KBM-7 (cell line): ENCODE data around the gene C11orf71.
A peak's percentile ranks its signal among the peaks of the same experiment; 100 is the strongest.

Source experiments
- DNase-seq: peaks from one replicate; pipeline ENCODE4 v3.0.0-alpha.2; 2015
- in situ Hi-C: fragments of 300-500 bp; cut with MboI; formaldehyde crosslinking; loops from 2 replicates; pipeline ENCODE4 v1.14.3; 2020; ENCODE audit warnings: low sequenced_read_pairs, low pct_unique_long_range_greater_than_20kb, mixed read lengths

The C11orf71 gene

GRCh38 chr11:114400216-114400914 is at the start of gene C11orf71, which contains the start of gene RBM7:
TSS of gene C11orf71 (minus strand) at chr11:114400511. CDS start at chr11:114400331, 180 bp downstream.
TSS of gene RBM7 (plus strand) at chr11:114400666. CDS start at chr11:114400672, 6 bp downstream.
- in situ Hi-C loops = no loop called here

GRCh38 chr11:114449845-114450244 is 49.5 kb upstream of the C11orf71 start:
- in situ Hi-C loops = no loop called here
- DNase-seq = no peak

More at GRCh38 chr11:114400216-114400914, at the start of gene C11orf71, which contains the start of gene RBM7:
- peak; percentile 98 for DNase-seq

GRCh38 chr11:114448749-114449482 is 48.6 kb upstream of the C11orf71 start:
- in situ Hi-C loops = no loop called here
- no peak for DNase-seq

- no peak for DNase-seq
- in situ Hi-C loops = no loop called here
Measured at GRCh38 chr11:114447892-114448291, 47.6 kb upstream of the C11orf71 start.

- in situ Hi-C loops = no loop called here
- no peak for DNase-seq
Measured at GRCh38 chr11:114447444-114447843, 47.1 kb upstream of the C11orf71 start.

GRCh38 chr11:114442536-114442935 is 42.2 kb upstream of the C11orf71 start:
- no peak for DNase-seq
- in situ Hi-C loops = no loop called here

- DNase-seq = no peak
- in situ Hi-C loops = no loop called here
Measured at GRCh38 chr11:114441921-114442320, 41.6 kb upstream of the C11orf71 start.

- in situ Hi-C loops = no loop called here
- DNase-seq = no peak
Measured at GRCh38 chr11:114440971-114441763, 40.9 kb upstream of the C11orf71 start.

- no peak for DNase-seq
- in situ Hi-C loops = no loop called here
Measured at GRCh38 chr11:114440121-114440860, 40.0 kb upstream of the C11orf71 start.

GRCh38 chr11:114439229-114440120 is 39.2 kb upstream of the C11orf71 start, which contains the start of gene REXO2:
TSS of gene REXO2 (plus strand) at chr11:114439467. CDS start at chr11:114439529, 62 bp downstream.
- peak; percentile 93 for DNase-seq
- in situ Hi-C loops = no loop called here

- in situ Hi-C loops = no loop called here
- no peak for DNase-seq
Measured at GRCh38 chr11:114438303-114438702, 38.0 kb upstream of the C11orf71 start.

- no peak for DNase-seq
- in situ Hi-C loops = no loop called here
Measured at GRCh38 chr11:114433376-114433775, 33.1 kb upstream of the C11orf71 start.

GRCh38 chr11:114432893-114433292 is 32.6 kb upstream of the C11orf71 start:
- in situ Hi-C loops = no loop called here
- no peak for DNase-seq

- in situ Hi-C loops = no loop called here
- no peak for DNase-seq
Measured at GRCh38 chr11:114430290-114430689, 30.0 kb upstream of the C11orf71 start.

- in situ Hi-C loops = no loop called here
- DNase-seq = no peak
Measured at GRCh38 chr11:114426280-114426679, 26.0 kb upstream of the C11orf71 start.

GRCh38 chr11:114416441-114416961 is 16.2 kb upstream of the C11orf71 start:
- DNase-seq = no peak
- in situ Hi-C loops = no loop called here

GRCh38 chr11:114413958-114414357 is 13.6 kb upstream of the C11orf71 start:
- in situ Hi-C loops = no loop called here
- no peak for DNase-seq

- in situ Hi-C loops = no loop called here
- no peak for DNase-seq
Measured at GRCh38 chr11:114412946-114413345, 12.6 kb upstream of the C11orf71 start.
